GM21619 (cell line): ENCODE data around the gene RPTOR.

Source experiments
- ATAC-seq: cut with Tn5 transposase; IDR thresholded peaks from one replicate; pipeline ENCODE4 v1.9.1; 2021; ENCODE audit not compliant: unreplicated experiment

RPTOR gene

GRCh38 chr17:80894726-80895125, 350.1 kb downstream of the RPTOR start:
- no peak for ATAC-seq

- ATAC-seq: no peak
Observed at GRCh38 chr17:80895366-80895765, 350.7 kb downstream of the RPTOR start.

- no peak for ATAC-seq
Observed at GRCh38 chr17:80898716-80899115, 354.1 kb downstream of the RPTOR start.

- ATAC-seq: no peak
Observed at GRCh38 chr17:80899402-80900268, 355.0 kb downstream of the RPTOR start.

GRCh38 chr17:80901319-80901718, 356.7 kb downstream of the RPTOR start:
- no peak for ATAC-seq

GRCh38 chr17:80902197-80902962, 357.7 kb downstream of the RPTOR start:
- no peak for ATAC-seq

GRCh38 chr17:80902963-80903611, 358.4 kb downstream of the RPTOR start:
- ATAC-seq: no peak

- ATAC-seq: no peak
Observed at GRCh38 chr17:80904036-80904753, 359.6 kb downstream of the RPTOR start.

- no peak for ATAC-seq
Observed at GRCh38 chr17:80905586-80906230, 361.1 kb downstream of the RPTOR start.

- ATAC-seq: no peak
Observed at GRCh38 chr17:80906364-80907259, 362.0 kb downstream of the RPTOR start.

GRCh38 chr17:80907281-80907680, 362.6 kb downstream of the RPTOR start:
- ATAC-seq: no peak

GRCh38 chr17:80908211-80908610, 363.6 kb downstream of the RPTOR start:
- no peak for ATAC-seq

GRCh38 chr17:80908776-80909175, 364.1 kb downstream of the RPTOR start:
- no peak for ATAC-seq

- ATAC-seq: no peak
Observed at GRCh38 chr17:80909635-80910034, 365.0 kb downstream of the RPTOR start.

GRCh38 chr17:80910043-80910442, 365.4 kb downstream of the RPTOR start:
- no peak for ATAC-seq

- ATAC-seq: no peak
Observed at GRCh38 chr17:80912476-80912875, 367.8 kb downstream of the RPTOR start.

- ATAC-seq: no peak
Observed at GRCh38 chr17:80913928-80914821, 369.5 kb downstream of the RPTOR start.

GRCh38 chr17:80916246-80916645, 371.6 kb downstream of the RPTOR start:
- no peak for ATAC-seq
